NCI-H1105 treated with DMSO at 0.1 percent for 48 hours (cell line): Measurements from ENCODE around the gene MFSD6.
"Not testable (repeated sequence)": the region's sequence is repeated elsewhere in the genome, so short reads cannot be mapped to it uniquely, and the experiment has no call there.

Experiments used
- DNase-seq: peaks from one replicate; lab custom pipeline; 2025; lab: John Stamatoyannopoulos, UW

MFSD6 gene

GRCh38 chr2:190405995-190406394 is 2.2 kb upstream of the MFSD6 start:
- DNase-seq, result no peak

- DNase-seq, result no peak
Measured at GRCh38 chr2:190406805-190407204, 1.4 kb upstream of the MFSD6 start.

- peak; percentile 37 for DNase-seq
Measured at GRCh38 chr2:190407246-190407661, 901 bp upstream of the MFSD6 start.

- DNase-seq, result peak; percentile 60
Measured at GRCh38 chr2:190408538-190409271, 550 bp downstream of the MFSD6 start.

- peak; percentile 3 for DNase-seq
Measured at GRCh38 chr2:190409616-190410015, 1.5 kb downstream of the MFSD6 start.

GRCh38 chr2:190410166-190410565 is 2.0 kb downstream of the MFSD6 start:
- DNase-seq, result no peak

- DNase-seq, result peak; percentile 25
Measured at GRCh38 chr2:190412966-190413365, 4.8 kb downstream of the MFSD6 start.

- peak; percentile 78 for DNase-seq
Measured at GRCh38 chr2:190413421-190413820, 5.3 kb downstream of the MFSD6 start.

GRCh38 chr2:190415251-190415650 is 7.1 kb downstream of the MFSD6 start:
- no peak for DNase-seq

GRCh38 chr2:190415794-190416775 is 7.9 kb downstream of the MFSD6 start:
- no peak for DNase-seq

- no peak for DNase-seq
Measured at GRCh38 chr2:190417045-190417842, 9.1 kb downstream of the MFSD6 start.

- no peak for DNase-seq
Measured at GRCh38 chr2:190418727-190419126, 10.6 kb downstream of the MFSD6 start.

GRCh38 chr2:190420801-190421200 is 12.6 kb downstream of the MFSD6 start:
- DNase-seq, result no peak

- DNase-seq, result no peak
Measured at GRCh38 chr2:190425221-190425866, 17.2 kb downstream of the MFSD6 start.

GRCh38 chr2:190425883-190426658 is 17.9 kb downstream of the MFSD6 start:
- DNase-seq, result no peak

- DNase-seq, result not testable (repeated sequence)
Measured at GRCh38 chr2:190430866-190431265, 22.7 kb downstream of the MFSD6 start.

- no peak for DNase-seq
Measured at GRCh38 chr2:190431907-190432306, 23.8 kb downstream of the MFSD6 start.

GRCh38 chr2:190432567-190433231 is 24.5 kb downstream of the MFSD6 start:
- DNase-seq, result no peak

GRCh38 chr2:190435031-190435670 is 27.0 kb downstream of the MFSD6 start:
- no peak for DNase-seq

GRCh38 chr2:190436557-190436956 is 28.4 kb downstream of the MFSD6 start:
- DNase-seq, result no peak
